Natural killer cell (primary cell): ENCODE measurements around the gene KIRREL3. TPM values are rescaled to one million over a fixed set of nuclear protein-coding genes. Genes with fewer than 3 reads are reported as not detected.

Experiments used
- ATAC-seq, 3 donors: fragments of 150-1000 bp in 2 of 3; fragments of 200-7000 bp in 1 of 3; cut with Tn5 transposase; 1 replicate in 1 of 3; 2 replicates in 2 of 3; pipeline ENCODE4 v1.10.0; 2021; ENCODE audit warnings: mild to moderate bottlenecking in 2 of 3, moderate library complexity in 2 of 3
- DNase-seq, 2 donors: peaks; one replicate each; pipeline versions ENCODE4 v3.0.0 to v3.0.0-alpha.2; 2013 to 2021; ENCODE audit warnings: mixed read lengths in 1 of 2
- H3K27ac ChIP-seq: one replicate; pipeline ENCODE4 v1.5.1; 2013; ENCODE audit warnings: mild to moderate bottlenecking, low read length
- H3K27me3 ChIP-seq: one replicate; pipeline ENCODE4 v1.6.1; 2013; ENCODE audit warnings: low read length; ENCODE audit not compliant: control insufficient read depth, insufficient read depth
- H3K36me3 ChIP-seq: one replicate; pipeline ENCODE4 v1.6.1; 2013; ENCODE audit warnings: low read length; ENCODE audit not compliant: control insufficient read depth, insufficient read depth
- H3K4me1 ChIP-seq: one replicate; pipeline ENCODE4 v1.6.1; 2013; ENCODE audit warnings: low read length; ENCODE audit not compliant: control insufficient read depth, insufficient read depth
- H3K4me3 ChIP-seq: one replicate; pipeline ENCODE4 v1.5.1; 2013; ENCODE audit warnings: low read length
- H3K9me3 ChIP-seq: one replicate; pipeline ENCODE4 v1.6.1; 2013; ENCODE audit warnings: low read length; ENCODE audit not compliant: control insufficient read depth, insufficient read depth
- H3K27ac Mint-ChIP-seq, 2 donors: one replicate each; pipeline ENCODE4 v1.8.0; 2022; ENCODE audit warnings: mild to moderate bottlenecking in 2 of 2, mixed read lengths in 2 of 2, moderate library complexity in 1 of 2
- H3K27me3 Mint-ChIP-seq, 2 donors: one replicate each; pipeline ENCODE4 v1.8.0; 2022; ENCODE audit warnings: low read depth in 2 of 2, mixed read lengths in 2 of 2
- H3K36me3 Mint-ChIP-seq: one replicate; pipeline ENCODE4 v1.8.0; 2022; ENCODE audit warnings: mixed read lengths
- H3K4me1 Mint-ChIP-seq, 2 donors: one replicate each; pipeline ENCODE4 v1.8.0; 2022; ENCODE audit warnings: mixed read lengths in 2 of 2
- H3K4me3 Mint-ChIP-seq: one replicate; pipeline ENCODE4 v1.8.0; 2022; ENCODE audit warnings: mild to moderate bottlenecking, moderate library complexity, mixed read lengths
- H3K9me3 Mint-ChIP-seq, 2 donors: one replicate each; pipeline ENCODE4 v1.8.0; 2022; ENCODE audit warnings: mixed read lengths in 2 of 2
- CTCF ChIP-seq: fragments of 200-600 bp; IDR thresholded peaks from one replicate; pipeline ENCODE4 v1.8.0; 2022; ENCODE audit warnings: antibody characterized with exemption
- WGBS: methylation state at CpG from one replicate; pipeline ENCODE4 v1.1.7; 2013; ENCODE audit warnings: missing lambda C conversion rate; ENCODE audit not compliant: insufficient coverage; 5-methylcytosine and 5-hydroxymethylcytosine counted together
- intact Hi-C: fragments of 100-400 bp; cut with micrococcal nuclease; formaldehyde crosslinking; loops from one replicate; pipeline ENCODE4 v1.14.2; 2022
- total RNA-seq, 4 donors: library from RNA; stranded (reverse); fragments of 120-200 nt in 1 of 4; gene quantifications; one replicate each; pipeline versions ENCODE4 v1.2.3 to v1.2.4, GENCODE V29; 2013 to 2022

The KIRREL3 gene
- total RNA-seq, 3 donors from 2014 or later (not counting 1 experiment from before 2014, with no cell fraction given): not detected

DNA sequence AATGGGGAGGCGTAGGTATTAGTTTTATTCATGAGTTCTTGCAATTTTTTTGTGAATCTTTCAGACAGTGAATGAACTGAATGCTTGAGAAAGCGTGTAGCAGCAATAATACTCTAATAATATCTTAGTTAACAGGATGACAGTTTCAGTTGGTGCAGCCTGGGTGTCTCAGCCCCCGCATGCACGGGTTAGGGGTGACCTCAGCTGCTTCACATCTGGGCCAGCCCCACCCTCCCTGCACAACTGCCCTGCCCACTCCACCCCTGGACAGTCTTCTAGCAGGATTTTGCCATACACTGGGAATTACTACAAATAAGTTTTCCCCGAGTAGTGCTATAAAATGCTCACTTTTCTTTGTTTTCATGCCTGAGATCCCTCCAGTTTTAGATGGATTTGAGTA lies 561.9 kb downstream of the KIRREL3 start:
- H3K27ac Mint-ChIP-seq: no peak overlapping the region
- ATAC-seq (no peak), DNase-seq (no peak)
- no peak for TF ChIP-seq CTCF
- Histone ChIP-seq H3K9me3 (no peaks in the 10 kb centered on the region), H3K27ac (no peak overlapping the region), H3K4me3 (no peak overlapping the region), H3K4me1 (peaks cover 6% of the 10 kb centered on the region), H3K27me3 (no peaks in the 10 kb centered on the region), H3K36me3 (no peaks in the 10 kb centered on the region)
- intact Hi-C loops: no loop called here
- peaks cover 7 to 10% of the 10 kb centered on the region in 2 donors for H3K4me1 Mint-ChIP-seq
- H3K27me3 Mint-ChIP-seq: no peaks in the 10 kb centered on the region
- H3K9me3 Mint-ChIP-seq: no peaks in the 10 kb centered on the region
- no peak overlapping the region for H3K4me3 Mint-ChIP-seq
- no peaks in the 10 kb centered on the region for H3K36me3 Mint-ChIP-seq
- 71% methylated on average over 3 of the region's 5 CpGs for WGBS

- Mint-ChIP-seq H3K36me3 (no peaks in the 10 kb centered on the region), H3K4me1 (peaks cover 7 to 10% of the 10 kb centered on the region in 2 donors), H3K27ac (no peak overlapping the region), H3K4me3 (no peak overlapping the region), H3K27me3 (no peaks in the 10 kb centered on the region), H3K9me3 (no peaks in the 10 kb centered on the region)
- no peak overlapping the region for H3K27ac ChIP-seq
- H3K27me3 ChIP-seq: no peaks in the 10 kb centered on the region
- peaks cover 6% of the 10 kb centered on the region for H3K4me1 ChIP-seq
- WGBS: 85% methylated on average over 9 of the region's 9 CpGs
- H3K4me3 ChIP-seq: no peak overlapping the region
- H3K36me3 ChIP-seq: no peaks in the 10 kb centered on the region
- ATAC-seq (no peak), DNase-seq (no peak)
- H3K9me3 ChIP-seq: no peaks in the 10 kb centered on the region
- no peak for TF ChIP-seq CTCF
- intact Hi-C loops: no loop called here
These were observed 562.3 kb downstream of the KIRREL3 start for GRCh38 chr11:126438272-126438671.

GRCh38 chr11:126437731-126438130 lies 562.8 kb downstream of the KIRREL3 start:
- H3K4me1 ChIP-seq: peaks cover 6% of the 10 kb centered on the region
- H3K36me3 Mint-ChIP-seq: no peaks in the 10 kb centered on the region
- H3K9me3 ChIP-seq: no peaks in the 10 kb centered on the region
- no peak overlapping the region for H3K4me3 Mint-ChIP-seq
- ATAC-seq (peak in 1 of 3 donors; percentile 1), DNase-seq (no peak)
- no peak overlapping the region for H3K4me3 ChIP-seq
- no peak overlapping the region for H3K27ac Mint-ChIP-seq
- H3K9me3 Mint-ChIP-seq: no peaks in the 10 kb centered on the region
- no peaks in the 10 kb centered on the region for H3K36me3 ChIP-seq
- no peak for TF ChIP-seq CTCF
- H3K27me3 ChIP-seq: no peaks in the 10 kb centered on the region
- no peaks in the 10 kb centered on the region for H3K27me3 Mint-ChIP-seq
- H3K27ac ChIP-seq: no peak overlapping the region
- WGBS: 98% methylated on average over 5 of the region's 5 CpGs
- peaks cover 7 to 10% of the 10 kb centered on the region in 2 donors for H3K4me1 Mint-ChIP-seq
- intact Hi-C loops: no loop called here

DNA sequence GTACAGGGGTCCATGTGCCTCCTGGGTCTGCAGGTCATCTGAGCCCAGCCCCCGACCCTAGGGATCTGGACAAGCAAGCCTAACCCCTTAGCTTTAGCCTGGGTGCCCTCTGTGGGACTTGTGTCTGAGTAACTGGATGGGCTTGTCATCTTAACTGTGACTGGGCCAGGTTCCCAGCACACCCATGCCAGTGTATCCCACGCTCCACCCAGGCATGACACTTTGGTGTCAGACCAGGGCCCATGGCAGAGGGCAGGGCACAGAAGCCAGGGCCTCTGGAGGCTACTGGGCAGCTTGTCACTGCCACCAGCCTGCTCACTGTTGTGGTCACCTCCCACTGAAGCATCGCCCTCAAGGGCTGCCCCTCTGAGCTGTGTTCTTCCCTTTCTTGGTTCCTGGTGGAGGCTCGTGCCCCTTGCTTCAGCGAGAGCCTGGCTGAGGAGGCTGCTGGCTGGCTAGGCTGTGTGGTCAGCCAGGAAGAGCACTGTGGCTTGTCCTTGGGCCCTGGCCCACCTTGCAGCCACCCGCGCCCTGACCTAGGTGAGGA lies 564.3 kb downstream of the KIRREL3 start:
- Histone ChIP-seq H3K27me3 (no peaks in the 10 kb centered on the region), H3K27ac (no peak overlapping the region), H3K36me3 (no peaks in the 10 kb centered on the region), H3K9me3 (no peaks in the 10 kb centered on the region), H3K4me3 (no peak overlapping the region), H3K4me1 (peaks cover 6% of the 10 kb centered on the region)
- no peak for ATAC-seq
- no peak for DNase-seq
- Mint-ChIP-seq H3K9me3 (no peaks in the 10 kb centered on the region), H3K27me3 (no peaks in the 10 kb centered on the region), H3K4me1 (peaks cover 7 to 9% of the 10 kb centered on the region in 2 donors), H3K27ac (no peak overlapping the region), H3K4me3 (no peak overlapping the region), H3K36me3 (no peaks in the 10 kb centered on the region)
- TF ChIP-seq CTCF: no peak
- 85% methylated on average over 7 of the region's 7 CpGs for WGBS
- intact Hi-C loops: no loop called here
